Stimulated activated CD4-positive, alpha-beta T cell treated with anti-CD3 and anti-CD28 coated beads, Interleukin-1b, Interleukin-23, amount 100 ng/mL, for 48 hours (primary cell): ENCODE data around the gene DBN1.

Source experiments
- DNase-seq: peaks from one replicate; pipeline ENCODE4 v3.0.0-alpha.2; 2020

DBN1 gene

GRCh38 chr5:177455036-177455660 is 18.3 kb downstream of the DBN1 start:
- DNase-seq, result peak; percentile 93

- DNase-seq, result peak; percentile 90
These were observed 18.9 kb downstream of the DBN1 start for GRCh38 chr5:177454397-177455035.

- no peak for DNase-seq
These were observed 19.5 kb downstream of the DBN1 start for GRCh38 chr5:177453852-177454396.

- no peak for DNase-seq
These were observed 20.5 kb downstream of the DBN1 start for GRCh38 chr5:177452688-177453638.

- no peak for DNase-seq
These were observed 22.6 kb downstream of the DBN1 start for GRCh38 chr5:177450667-177451424.

GRCh38 chr5:177449140-177450061 is 24.0 kb downstream of the DBN1 start:
- no peak for DNase-seq

GRCh38 chr5:177448244-177448950 is 25.0 kb downstream of the DBN1 start:
- no peak for DNase-seq

GRCh38 chr5:177447611-177448243 is 25.7 kb downstream of the DBN1 start:
- no peak for DNase-seq

GRCh38 chr5:177447066-177447610 is 26.3 kb downstream of the DBN1 start:
- peak; percentile 72 for DNase-seq

GRCh38 chr5:177446200-177447065 is 27.0 kb downstream of the DBN1 start, which contains the start of gene PRR7:
Gene PRR7, plus strand, starts transcription at chr5:177446814. Its CDS starts 8,254 bp downstream, at chr5:177455068.
- DNase-seq, result peak; percentile 66

- no peak for DNase-seq
These were observed 27.6 kb downstream of the DBN1 start for GRCh38 chr5:177445917-177446199.

GRCh38 chr5:177445052-177445916 is 28.1 kb downstream of the DBN1 start:
- no peak for DNase-seq

GRCh38 chr5:177444106-177445051 is 29.1 kb downstream of the DBN1 start:
- DNase-seq, result peak; percentile 19

GRCh38 chr5:177443144-177443983 is 30.1 kb downstream of the DBN1 start:
- DNase-seq, result peak; percentile 3

GRCh38 chr5:177442066-177442826 is 31.2 kb downstream of the DBN1 start:
- peak; percentile 1 for DNase-seq
